HG02623 (cell line): ENCODE results near the gene TMA16.
A peak's percentile ranks its signal among the peaks of the same experiment; 100 is the strongest.
"Not testable (repeated sequence)": the region's sequence is repeated elsewhere in the genome, so short reads cannot be mapped to it uniquely, and the experiment has no call there.

ENCODE experiments used
- ATAC-seq: cut with Tn5 transposase; IDR thresholded peaks from one replicate; pipeline ENCODE4 v1.9.1; 2021; ENCODE audit warnings: moderate library complexity; ENCODE audit not compliant: unreplicated experiment

TMA16 gene

GRCh38 chr4:163505374-163505773 lies 10.9 kb downstream of the TMA16 start:
- ATAC-seq: no peak

GRCh38 chr4:163515198-163515597 lies 20.7 kb downstream of the TMA16 start:
- no peak for ATAC-seq

GRCh38 chr4:163523791-163524365 lies 29.4 kb downstream of the TMA16 start:
- no peak for ATAC-seq

GRCh38 chr4:163525982-163526381 lies 31.5 kb downstream of the TMA16 start:
- ATAC-seq: no peak

- no peak for ATAC-seq
Observed at GRCh38 chr4:163527172-163527571, 32.7 kb downstream of the TMA16 start.

- no peak for ATAC-seq
Observed at GRCh38 chr4:163528653-163529052, 34.2 kb downstream of the TMA16 start.

- no peak for ATAC-seq
Observed at GRCh38 chr4:163534056-163534455, 39.6 kb downstream of the TMA16 start.

GRCh38 chr4:163535657-163536056 lies 41.2 kb downstream of the TMA16 start:
- ATAC-seq: no peak

- ATAC-seq: no peak
Observed at GRCh38 chr4:163536091-163536490, 41.6 kb downstream of the TMA16 start.

GRCh38 chr4:163537114-163537513 lies 42.6 kb downstream of the TMA16 start:
- no peak for ATAC-seq

GRCh38 chr4:163538820-163539219 lies 44.3 kb downstream of the TMA16 start:
- not testable (repeated sequence) for ATAC-seq

GRCh38 chr4:163540448-163540847 lies 46.0 kb downstream of the TMA16 start:
- no peak for ATAC-seq

- no peak for ATAC-seq
Observed at GRCh38 chr4:163540977-163541376, 46.5 kb downstream of the TMA16 start.

GRCh38 chr4:163542275-163542674 lies 47.8 kb downstream of the TMA16 start:
- ATAC-seq: no peak

- peak; percentile 88 for ATAC-seq
Observed at GRCh38 chr4:163544407-163545038, 50.0 kb downstream of the TMA16 start.

- ATAC-seq: peak; percentile 44
Observed at GRCh38 chr4:163548481-163549243, 54.2 kb downstream of the TMA16 start.

- no peak for ATAC-seq
Observed at GRCh38 chr4:163550869-163551267, 56.4 kb downstream of the TMA16 start.

GRCh38 chr4:163553146-163553545 lies 58.7 kb downstream of the TMA16 start:
- ATAC-seq: no peak

- ATAC-seq: no peak
Observed at GRCh38 chr4:163554870-163555465, 60.5 kb downstream of the TMA16 start.

GRCh38 chr4:163556177-163556576 lies 61.7 kb downstream of the TMA16 start:
- ATAC-seq: no peak

GRCh38 chr4:163556650-163557391 lies 62.3 kb downstream of the TMA16 start:
- ATAC-seq: no peak
